ENCODE results near the gene DMBX1.

The DMBX1 gene

GRCh38 chr1:46533179-46533864 lies 43.7 kb downstream of the DMBX1 start:
- TF ChIP-seq, protein P1, sequence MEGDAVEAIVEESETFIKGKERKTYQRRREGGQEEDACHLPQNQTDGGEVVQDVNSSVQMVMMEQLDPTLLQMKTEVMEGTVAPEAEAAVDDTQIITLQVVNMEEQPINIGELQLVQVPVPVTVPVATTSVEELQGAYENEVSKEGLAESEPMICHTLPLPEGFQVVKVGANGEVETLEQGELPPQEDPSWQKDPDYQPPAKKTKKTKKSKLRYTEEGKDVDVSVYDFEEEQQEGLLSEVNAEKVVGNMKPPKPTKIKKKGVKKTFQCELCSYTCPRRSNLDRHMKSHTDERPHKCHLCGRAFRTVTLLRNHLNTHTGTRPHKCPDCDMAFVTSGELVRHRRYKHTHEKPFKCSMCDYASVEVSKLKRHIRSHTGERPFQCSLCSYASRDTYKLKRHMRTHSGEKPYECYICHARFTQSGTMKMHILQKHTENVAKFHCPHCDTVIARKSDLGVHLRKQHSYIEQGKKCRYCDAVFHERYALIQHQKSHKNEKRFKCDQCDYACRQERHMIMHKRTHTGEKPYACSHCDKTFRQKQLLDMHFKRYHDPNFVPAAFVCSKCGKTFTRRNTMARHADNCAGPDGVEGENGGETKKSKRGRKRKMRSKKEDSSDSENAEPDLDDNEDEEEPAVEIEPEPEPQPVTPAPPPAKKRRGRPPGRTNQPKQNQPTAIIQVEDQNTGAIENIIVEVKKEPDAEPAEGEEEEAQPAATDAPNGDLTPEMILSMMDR (IDR thresholded peaks at IDR 0.05), result no peak

- TF ChIP-seq, protein P1 (IDR thresholded peaks at IDR 0.05), result peak; percentile 71
Measured at GRCh38 chr1:46535063-46535462, 45.4 kb downstream of the DMBX1 start.

GRCh38 chr1:46536527-46536926 lies 46.9 kb downstream of the DMBX1 start:
- TF ChIP-seq, protein P1 (IDR thresholded peaks at IDR 0.05), result no peak

DNA sequence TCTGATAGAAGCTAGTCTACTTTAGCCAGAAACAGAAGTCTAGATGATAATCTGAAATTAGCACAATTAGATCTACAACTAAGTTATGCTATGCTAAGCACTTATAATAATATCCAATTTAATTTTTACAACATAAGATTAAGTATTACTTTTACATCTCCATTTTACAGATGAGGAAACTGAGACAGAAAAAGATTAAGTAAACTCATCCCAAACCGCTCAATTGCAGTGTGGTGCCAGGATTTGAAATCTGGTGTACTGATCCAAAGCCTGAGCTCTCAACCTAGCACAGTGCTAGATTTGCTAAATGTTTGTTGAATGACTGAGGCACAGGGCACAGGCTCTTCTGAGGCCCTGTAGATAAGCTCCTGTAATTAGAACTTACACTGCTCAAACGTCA lies 48.0 kb downstream of the DMBX1 start:
- TF ChIP-seq, protein P1 (IDR thresholded peaks at IDR 0.05), result no peak

DNA sequence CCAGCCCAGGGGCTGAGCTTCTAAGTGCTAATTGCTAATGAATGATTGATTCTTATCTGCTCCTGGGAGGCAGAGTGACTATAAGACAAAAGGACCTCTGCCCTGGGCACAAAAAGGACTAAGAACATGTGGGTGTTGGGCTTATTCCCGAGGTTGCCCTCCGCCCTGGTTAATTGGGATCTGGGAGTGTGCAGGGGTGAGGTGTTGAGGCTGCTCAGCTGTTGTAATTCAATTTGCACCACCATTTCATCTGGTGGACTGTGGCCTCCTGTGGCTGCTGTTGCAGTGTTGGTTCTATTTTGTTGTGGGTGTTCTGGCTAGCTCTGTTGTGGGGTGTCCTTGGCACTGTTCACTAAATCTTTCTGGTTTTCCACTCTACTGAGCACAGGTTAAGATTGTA lies 48.5 kb downstream of the DMBX1 start:
- TF ChIP-seq, protein P1 (IDR thresholded peaks at IDR 0.05), result no peak
